DMS114 treated with DMSO at 0.1 percent for 48 hours (cell line): ENCODE data around the gene RGMA.

ENCODE experiments used
- DNase-seq: peaks from one replicate; lab custom pipeline; 2025; ENCODE audit not compliant: unreplicated experiment; lab: John Stamatoyannopoulos, UW

RGMA gene

DNA sequence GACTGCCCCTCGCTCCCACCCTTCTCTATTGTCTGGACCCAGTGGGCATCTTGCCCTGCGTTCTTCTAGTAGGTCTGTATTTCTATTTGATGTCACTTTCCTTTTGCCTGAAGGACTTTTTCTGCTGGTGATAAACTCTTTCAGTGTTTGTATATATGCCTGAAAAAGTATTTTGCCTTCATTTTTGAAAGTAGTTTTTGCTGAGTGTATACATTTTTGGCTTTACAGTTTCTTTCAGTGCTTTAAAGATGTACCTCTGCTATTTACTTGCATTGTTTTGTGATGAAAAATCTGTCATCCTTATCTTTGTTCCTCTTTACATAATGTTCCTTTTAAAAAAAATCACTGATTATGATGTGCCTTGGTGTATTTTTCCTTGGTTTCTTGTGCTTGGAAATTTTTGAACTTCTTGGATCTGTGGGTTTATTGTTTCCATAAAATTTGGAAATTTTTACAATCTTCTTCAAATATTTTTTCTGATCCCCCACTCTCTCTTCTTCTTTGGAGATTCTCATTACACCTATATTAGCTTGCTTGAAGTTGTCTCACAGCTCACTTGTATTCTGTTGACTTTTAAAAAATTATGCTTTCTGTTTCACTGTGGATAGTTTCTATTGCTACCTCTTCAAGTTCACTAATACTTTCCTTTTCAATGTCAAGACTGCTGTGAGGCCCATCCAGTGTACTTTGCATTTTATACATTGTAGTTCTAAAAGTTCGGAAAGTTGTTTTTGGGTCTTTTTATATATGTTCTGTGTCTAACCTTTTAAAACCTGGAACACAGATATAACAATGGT is 67.8 kb downstream of the RGMA start:
- no peak for DNase-seq

DNA sequence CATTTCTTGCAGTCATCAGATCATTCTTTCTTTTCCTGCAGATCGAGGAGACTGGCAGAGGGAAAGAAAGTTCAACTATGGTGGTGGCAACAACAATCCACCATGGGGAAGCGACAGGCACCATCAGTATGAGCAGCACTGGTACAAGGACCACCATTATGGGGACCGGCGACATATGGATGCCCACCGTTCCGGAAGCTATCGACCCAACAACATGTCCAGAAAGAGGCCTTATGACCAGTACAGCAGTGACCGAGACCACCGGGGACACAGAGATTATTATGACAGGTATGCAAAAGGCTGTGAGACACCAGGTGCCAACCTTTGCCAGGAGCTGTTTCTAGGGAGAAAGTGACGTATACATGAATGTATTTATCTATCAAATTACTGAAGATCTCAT is 69.0 kb downstream of the RGMA start:
- DNase-seq, result no peak

DNA sequence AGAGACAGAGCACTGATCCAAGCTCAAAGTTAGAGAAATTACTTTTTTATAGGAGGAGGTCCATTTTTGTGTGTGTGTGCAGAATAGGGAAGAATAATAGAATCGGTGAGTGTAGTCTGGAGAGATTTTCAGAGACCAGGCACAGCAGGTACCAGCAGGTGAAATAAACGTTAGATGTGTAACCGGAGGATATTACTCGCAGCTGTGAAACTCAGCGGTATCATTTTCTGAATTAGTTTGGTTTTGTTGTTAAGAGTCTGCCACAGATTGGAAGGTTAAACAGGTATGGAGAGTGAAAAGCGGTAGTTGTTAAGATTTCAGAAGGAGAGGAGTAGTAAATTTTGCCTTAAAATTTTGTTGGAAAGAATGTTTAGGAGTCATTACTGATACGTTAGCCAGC is 69.9 kb downstream of the RGMA start:
- no peak for DNase-seq

DNA sequence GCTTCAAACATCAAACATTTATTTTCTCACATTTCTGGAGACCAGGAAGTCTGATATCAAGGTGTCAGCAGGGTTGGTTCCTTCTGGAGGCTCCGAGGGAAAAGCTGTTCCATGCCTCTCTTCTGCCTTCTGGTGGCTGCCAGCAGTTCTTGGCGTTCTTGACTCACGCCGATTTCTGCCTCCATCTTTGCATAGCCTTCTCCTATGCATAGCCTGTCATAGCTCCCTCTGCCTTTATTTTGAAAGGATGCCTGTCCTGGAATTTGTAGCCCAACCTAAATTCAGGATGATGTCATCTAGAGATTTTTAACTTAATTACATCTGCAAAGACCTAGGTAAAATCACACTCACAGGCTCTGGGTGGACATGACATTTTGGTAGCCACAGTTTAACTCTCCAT is 70.4 kb downstream of the RGMA start:
- DNase-seq, result peak; percentile 31

DNA sequence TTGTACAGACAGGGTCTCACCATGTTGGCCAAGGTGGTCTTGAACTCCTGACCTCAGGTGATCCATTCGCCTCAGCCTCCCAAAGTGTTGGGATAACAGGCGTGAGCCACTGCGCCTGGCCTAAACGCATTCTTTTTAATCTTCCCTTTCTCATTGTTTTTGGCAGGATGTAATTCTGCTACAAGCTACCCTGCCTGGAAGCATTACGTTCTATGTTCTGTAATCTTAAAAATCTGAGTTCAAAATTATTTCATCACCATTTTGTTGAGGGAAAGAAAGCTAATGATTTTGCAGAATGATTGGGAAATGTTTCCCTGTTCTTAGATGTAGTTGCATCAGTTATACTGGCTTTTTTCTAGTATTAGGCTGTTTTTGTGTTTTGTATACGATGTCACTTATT is 71.5 kb downstream of the RGMA start:
- no peak for DNase-seq

DNA sequence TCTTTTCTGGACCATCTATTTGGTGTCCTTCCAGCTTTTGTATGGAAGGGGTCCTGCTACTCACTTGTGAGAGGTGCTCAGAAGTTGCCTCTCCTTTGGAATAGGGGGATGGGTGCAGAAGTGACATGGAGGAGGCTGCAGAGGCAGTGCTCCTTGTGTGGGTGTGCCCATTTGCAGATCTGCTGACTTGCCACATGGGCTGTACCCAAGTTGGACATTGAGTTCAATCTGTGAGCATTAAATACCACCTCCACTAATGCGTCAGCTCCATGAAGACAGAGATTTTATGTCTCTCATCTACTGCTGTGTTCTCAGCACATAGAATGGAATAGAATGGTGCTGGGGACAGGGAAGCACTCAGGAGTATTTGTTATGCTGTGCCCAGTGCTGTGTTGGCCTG is 76.2 kb downstream of the RGMA start:
- DNase-seq, result no peak

DNA sequence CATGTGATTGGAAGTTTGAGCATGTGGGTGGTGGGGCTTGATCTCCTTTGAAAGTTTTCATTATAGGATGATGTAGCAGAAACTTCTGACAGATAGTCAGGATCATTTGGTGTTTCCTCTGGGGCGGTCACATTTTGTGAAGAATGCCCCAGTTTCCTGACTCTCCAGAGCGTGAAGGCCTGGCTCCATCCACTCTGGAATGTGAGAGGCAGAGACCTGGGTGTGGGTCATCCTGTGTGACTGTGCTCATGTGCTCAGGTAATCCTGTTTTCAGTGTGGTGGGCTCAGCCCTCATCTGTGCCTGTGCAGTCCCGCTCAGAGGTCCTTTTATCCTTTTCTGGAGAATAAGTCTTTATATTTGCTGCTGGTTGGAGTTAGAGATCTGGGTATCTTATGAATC is 81.0 kb downstream of the RGMA start:
- DNase-seq, result no peak

DNA sequence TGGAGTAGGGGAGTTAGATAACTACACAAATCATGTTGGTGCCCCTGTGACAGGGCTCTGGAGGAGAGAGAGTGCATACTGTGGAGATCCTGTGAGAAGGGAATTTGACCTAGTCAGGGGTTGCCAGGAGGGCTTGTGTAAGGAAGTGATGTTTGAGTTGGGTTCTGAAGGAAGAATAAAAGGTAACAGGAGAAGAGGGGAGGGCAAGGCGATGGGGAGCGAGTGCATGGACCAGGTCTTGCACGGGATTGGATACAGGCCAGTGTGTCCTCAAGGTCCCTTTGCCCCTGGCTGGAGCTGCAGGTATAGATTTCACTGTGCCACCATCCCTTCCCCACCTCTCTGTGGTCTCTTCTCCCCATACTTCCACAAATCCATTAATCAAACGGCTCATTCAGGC is 83.9 kb downstream of the RGMA start:
- no peak for DNase-seq

DNA sequence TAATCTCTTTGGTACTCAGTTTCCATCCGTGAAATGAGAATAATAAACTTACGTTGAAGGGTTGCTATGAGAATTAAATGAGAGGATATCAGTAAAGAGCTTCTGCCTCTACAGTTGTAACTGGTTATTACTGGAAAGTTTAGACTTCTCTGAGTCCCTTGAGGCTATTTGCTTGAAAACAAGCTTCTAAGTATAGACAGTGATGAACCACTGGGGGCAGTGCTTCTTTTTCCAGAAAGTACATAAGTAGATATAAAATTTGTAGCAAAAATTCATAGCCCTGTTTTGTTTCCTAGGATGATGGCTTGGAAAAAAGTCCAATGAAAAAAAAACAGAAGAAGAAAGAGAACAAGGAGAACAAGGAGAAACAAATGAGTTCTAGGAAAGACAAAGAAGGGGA is 87.1 kb downstream of the RGMA start:
- DNase-seq, result no peak

DNA sequence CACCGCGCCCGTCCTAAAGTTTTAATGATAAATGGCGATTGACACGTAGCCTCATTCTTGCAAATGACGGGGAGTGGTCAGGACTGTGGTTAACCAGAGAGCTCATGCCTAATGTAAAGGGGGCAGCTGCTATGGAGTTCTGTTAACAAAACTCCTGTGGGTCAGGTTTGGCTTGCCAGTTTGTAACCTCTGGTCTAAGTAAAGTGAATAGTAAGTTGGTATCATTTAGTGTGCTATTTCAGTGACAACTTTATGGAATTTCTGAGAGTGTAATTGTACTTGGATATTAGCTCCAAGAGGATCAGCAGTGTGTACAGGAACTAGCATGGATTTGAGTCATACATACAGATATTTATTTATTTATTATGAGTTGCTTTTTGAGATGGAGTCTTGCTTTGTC is 87.9 kb downstream of the RGMA start:
- DNase-seq, result no peak

DNA sequence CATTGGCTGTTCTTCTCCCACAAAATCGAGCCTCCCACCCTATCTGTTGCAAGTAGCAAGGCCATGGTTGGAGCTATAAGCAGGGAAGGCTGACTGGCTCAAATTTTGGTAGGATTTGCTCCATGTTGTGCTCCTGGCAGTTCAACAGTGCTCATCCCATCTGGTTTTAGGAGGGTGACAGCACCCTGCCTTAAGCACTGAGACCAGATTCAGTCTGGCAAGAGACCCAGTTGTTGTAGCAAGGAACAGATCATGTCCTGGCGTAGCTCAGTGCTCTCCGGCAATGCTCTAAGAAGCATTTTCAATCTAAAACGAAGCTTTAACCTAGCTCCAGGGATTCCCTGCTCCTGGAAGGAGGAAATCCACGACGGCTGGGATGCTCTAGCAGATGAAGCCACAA is 91.2 kb downstream of the RGMA start:
- no peak for DNase-seq

DNA sequence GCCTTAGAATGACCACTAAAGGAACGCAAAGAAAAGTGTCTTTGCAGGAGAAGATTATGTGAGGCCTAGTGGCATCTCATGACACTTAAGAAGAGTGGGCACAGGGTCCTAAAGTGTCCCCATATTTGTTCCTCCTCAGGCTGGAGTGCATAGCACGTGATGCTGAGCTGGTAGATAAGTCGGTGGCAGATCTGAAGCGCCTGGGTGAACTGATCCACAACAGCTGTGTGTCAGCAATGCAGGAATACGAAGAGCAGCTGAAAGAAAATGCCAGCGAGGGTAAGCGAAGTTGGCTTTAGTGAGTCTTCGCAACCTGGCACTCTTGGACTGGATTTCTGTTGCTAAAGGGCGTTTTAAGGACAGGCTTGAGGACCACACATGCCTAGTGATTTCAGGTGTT is 96.3 kb downstream of the RGMA start:
- DNase-seq, result no peak

DNA sequence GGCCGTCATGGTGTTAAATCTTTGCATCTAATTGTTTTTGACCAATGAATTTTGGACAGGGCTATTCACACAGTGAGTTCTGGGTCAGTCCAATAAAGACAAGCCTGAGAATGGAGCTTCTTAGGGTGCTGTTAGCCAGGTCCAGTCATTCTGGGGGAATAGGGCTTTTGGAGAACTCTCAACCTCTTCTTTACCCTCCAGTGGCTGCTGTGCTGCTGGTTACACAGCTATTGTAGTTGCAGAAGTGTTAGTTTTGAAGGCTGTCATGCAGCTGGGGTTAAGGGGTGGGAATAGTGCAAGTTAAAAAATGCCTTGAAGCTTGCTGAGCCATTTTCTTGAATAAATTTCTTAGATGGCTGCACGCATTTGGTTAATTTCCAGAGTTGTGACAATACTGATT is 99.0 kb downstream of the RGMA start:
- no peak for DNase-seq

DNA sequence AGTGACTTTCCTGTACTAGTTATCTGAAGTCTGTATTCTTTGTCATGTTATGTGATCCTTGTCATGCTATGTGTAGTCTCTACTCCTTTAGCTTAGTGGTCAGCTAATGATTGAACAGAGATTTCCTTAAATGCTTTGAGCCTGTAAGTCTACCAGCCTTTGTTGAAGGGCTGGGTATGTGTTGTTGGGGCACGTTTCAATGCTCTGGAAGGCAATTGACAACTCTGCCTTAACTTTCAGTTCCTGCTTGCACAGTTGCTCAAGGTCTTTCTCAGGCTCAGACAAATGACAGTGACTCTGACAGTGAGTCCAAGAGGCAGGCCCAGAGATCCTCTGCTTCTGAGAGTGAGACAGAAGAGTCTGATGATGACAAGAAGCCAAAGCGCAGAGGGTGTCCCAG is 99.5 kb downstream of the RGMA start:
- no peak for DNase-seq
